Measurements from ENCODE around the gene ITGA4.

GRCh38 chr2:181421131-181421458, 36.1 kb upstream of the ITGA4 start:
- TF ChIP-seq CTCF (conservative IDR thresholded peaks at IDR 0.05 in 1 of 2, IDR thresholded peaks at IDR 0.05 in 1 of 2; ENCODE audit: low read depth in 1 of 2, low read length in 2 of 2) (no peak), EZH2 (IDR thresholded peaks at IDR 0.05; ENCODE audit: low read length, missing control alignments) (no peak)

All from fibroblast of lung (primary cell).